Measurements from ENCODE around the gene ZSWIM8.
"Not testable (repeated sequence)": the region's sequence is repeated elsewhere in the genome, so short reads cannot be mapped to it uniquely, and the experiment has no call there.

DNA sequence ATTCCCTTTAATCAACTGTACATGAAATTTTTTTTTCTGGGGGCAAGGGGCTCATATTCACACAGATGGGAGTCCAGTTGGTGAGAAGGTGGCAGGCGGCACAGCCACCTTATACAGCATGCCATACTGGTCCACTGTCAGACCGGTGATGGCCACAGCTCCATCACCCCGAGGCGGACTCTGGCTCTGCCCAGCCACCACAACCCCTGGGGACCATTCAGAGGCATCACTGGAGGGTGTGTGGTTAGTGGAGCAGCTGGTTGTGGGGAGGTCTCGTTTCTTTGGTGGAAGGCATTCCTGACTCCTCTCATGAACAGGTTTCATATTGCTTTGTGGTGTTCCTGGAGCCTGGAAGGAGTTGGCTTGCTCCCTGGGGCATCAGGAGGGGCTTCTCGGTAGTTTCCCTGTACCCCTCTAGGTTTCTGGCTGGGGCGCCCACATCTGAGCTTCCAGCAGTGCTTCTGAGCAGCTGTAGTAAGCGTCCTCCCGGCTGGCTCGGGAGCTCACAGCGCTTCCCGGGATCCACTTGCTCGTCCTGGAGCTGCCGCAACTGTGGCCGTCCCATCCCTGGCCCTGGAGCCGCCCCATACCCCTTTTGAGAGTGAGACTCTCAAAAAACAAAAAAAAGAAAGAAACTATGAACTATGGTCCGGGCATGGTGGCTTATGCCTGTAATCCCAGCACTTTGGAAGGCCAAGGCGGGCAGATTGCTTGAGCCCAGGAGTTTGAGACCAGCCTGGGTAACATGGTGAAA lies 44.7 kb upstream of the ZSWIM8 start:
- TF ChIP-seq, protein P1, sequence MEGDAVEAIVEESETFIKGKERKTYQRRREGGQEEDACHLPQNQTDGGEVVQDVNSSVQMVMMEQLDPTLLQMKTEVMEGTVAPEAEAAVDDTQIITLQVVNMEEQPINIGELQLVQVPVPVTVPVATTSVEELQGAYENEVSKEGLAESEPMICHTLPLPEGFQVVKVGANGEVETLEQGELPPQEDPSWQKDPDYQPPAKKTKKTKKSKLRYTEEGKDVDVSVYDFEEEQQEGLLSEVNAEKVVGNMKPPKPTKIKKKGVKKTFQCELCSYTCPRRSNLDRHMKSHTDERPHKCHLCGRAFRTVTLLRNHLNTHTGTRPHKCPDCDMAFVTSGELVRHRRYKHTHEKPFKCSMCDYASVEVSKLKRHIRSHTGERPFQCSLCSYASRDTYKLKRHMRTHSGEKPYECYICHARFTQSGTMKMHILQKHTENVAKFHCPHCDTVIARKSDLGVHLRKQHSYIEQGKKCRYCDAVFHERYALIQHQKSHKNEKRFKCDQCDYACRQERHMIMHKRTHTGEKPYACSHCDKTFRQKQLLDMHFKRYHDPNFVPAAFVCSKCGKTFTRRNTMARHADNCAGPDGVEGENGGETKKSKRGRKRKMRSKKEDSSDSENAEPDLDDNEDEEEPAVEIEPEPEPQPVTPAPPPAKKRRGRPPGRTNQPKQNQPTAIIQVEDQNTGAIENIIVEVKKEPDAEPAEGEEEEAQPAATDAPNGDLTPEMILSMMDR (IDR thresholded peaks at IDR 0.05) = not testable (repeated sequence)
- not testable (repeated sequence) for TF ChIP-seq POLR2A (IDR thresholded peaks at IDR 0.05)
